Vagina (tissue), 2 donors: ENCODE data around the gene ZMYND8.

ENCODE experiments used
- POLR2A ChIP-seq, 2 donors: fragments of 450-650 bp; IDR thresholded peaks; one replicate each; pipeline ENCODE4 v1.6.1; 2017; ENCODE audit warnings: antibody characterized with exemption in 2 of 2, mild to moderate bottlenecking in 2 of 2, moderate library complexity in 2 of 2
- TF ChIP-seq, protein P1 (sequence below), 3 experiments: fragments of 450-650 bp in 2 of 3; fragments of 200-600 bp in 1 of 3; sonication (generic) in 1 of 3; IDR thresholded peaks; one replicate each; pipeline ENCODE4 v1.5.1; 2017 to 2019; ENCODE audit warnings: antibody characterized with exemption in 3 of 3, mild to moderate bottlenecking in 2 of 3, moderate library complexity in 2 of 3

- TF ChIP-seq POLR2A (IDR thresholded peaks at IDR 0.05) = no peak
- TF ChIP-seq, protein P1, sequence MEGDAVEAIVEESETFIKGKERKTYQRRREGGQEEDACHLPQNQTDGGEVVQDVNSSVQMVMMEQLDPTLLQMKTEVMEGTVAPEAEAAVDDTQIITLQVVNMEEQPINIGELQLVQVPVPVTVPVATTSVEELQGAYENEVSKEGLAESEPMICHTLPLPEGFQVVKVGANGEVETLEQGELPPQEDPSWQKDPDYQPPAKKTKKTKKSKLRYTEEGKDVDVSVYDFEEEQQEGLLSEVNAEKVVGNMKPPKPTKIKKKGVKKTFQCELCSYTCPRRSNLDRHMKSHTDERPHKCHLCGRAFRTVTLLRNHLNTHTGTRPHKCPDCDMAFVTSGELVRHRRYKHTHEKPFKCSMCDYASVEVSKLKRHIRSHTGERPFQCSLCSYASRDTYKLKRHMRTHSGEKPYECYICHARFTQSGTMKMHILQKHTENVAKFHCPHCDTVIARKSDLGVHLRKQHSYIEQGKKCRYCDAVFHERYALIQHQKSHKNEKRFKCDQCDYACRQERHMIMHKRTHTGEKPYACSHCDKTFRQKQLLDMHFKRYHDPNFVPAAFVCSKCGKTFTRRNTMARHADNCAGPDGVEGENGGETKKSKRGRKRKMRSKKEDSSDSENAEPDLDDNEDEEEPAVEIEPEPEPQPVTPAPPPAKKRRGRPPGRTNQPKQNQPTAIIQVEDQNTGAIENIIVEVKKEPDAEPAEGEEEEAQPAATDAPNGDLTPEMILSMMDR (IDR thresholded peaks at IDR 0.05) = no peak
These were observed 131.0 kb downstream of the ZMYND8 start for GRCh38 chr20:47225458-47225857.
